ENCODE results near the gene GPR4. TPM values are rescaled to one million over a fixed set of nuclear protein-coding genes. Genes with fewer than 3 reads are reported as not detected.

GPR4 gene
- polyA plus RNA-seq, 1 donor from 2014 or later, result 0.25 TPM

- Histone ChIP-seq H3K9me2 (ENCODE audit: insufficient read depth, low read length) (no peaks in the 10 kb centered on the region), H3K9me3 (ENCODE audit: low read length) (no peaks in the 10 kb centered on the region), H4K20me1 (ENCODE audit: insufficient read depth) (no peaks in the 10 kb centered on the region), H3K79me2 (replicated peaks; ENCODE audit: insufficient read depth, low read length) (no peaks in the 10 kb centered on the region), H3F3A (ENCODE audit: insufficient read depth, low read length, poor library complexity, severe bottlenecking) (no peaks in the 10 kb centered on the region), H3K9ac (ENCODE audit: low read length) (no peak overlapping the region), H3K36me3 (ENCODE audit: insufficient read depth, low read length) (no peaks in the 10 kb centered on the region), H3K27me3 (ENCODE audit: insufficient read depth, low read depth, low read length) (no peaks in the 10 kb centered on the region), H3K4me2 (ENCODE audit: low read length) (no peak overlapping the region), H2AFZ (ENCODE audit: low read depth, low read length) (no peak overlapping the region), H3K4me3 (ENCODE audit: low read length) (no peak overlapping the region), H3K27ac (ENCODE audit: low read length) (no peak overlapping the region)
- TF ChIP-seq SMC3 (conservative IDR thresholded peaks at IDR 0.05; ENCODE audit: poor library complexity), result no peak
- no peak for TF ChIP-seq MXI1 (conservative IDR thresholded peaks at IDR 0.05; ENCODE audit: poor library complexity, severe bottlenecking)
- no peak for TF ChIP-seq REST (IDR thresholded peaks at IDR 0.05; ENCODE audit: borderline replicate concordance)
- TF ChIP-seq EZH2 (IDR thresholded peaks at IDR 0.05; ENCODE audit: borderline replicate concordance, insufficient read depth, low read length, poor library complexity, severe bottlenecking), result no peak
- no peak for TF ChIP-seq TAF1 (IDR thresholded peaks at IDR 0.05; ENCODE audit: low read depth)
- TF ChIP-seq RAD21 (conservative IDR thresholded peaks at IDR 0.05), result no peak
- no peak for TF ChIP-seq EP300 (conservative IDR thresholded peaks at IDR 0.05; ENCODE audit: poor library complexity, severe bottlenecking)
- TF ChIP-seq POLR2AphosphoS5 (IDR thresholded peaks at IDR 0.05), result no peak
- TF ChIP-seq CTCF (IDR thresholded peaks at IDR 0.05; ENCODE audit: poor library complexity, severe bottlenecking), result no peak
Observed at GRCh38 chr19:45578861-45579260, 23.2 kb downstream of the GPR4 start.

- TF ChIP-seq EP300 (conservative IDR thresholded peaks at IDR 0.05; ENCODE audit: poor library complexity, severe bottlenecking) (no peak), EZH2 (IDR thresholded peaks at IDR 0.05; ENCODE audit: borderline replicate concordance, insufficient read depth, low read length, poor library complexity, severe bottlenecking) (no peak), TAF1 (IDR thresholded peaks at IDR 0.05; ENCODE audit: low read depth) (no peak), RAD21 (conservative IDR thresholded peaks at IDR 0.05) (no peak), REST (IDR thresholded peaks at IDR 0.05; ENCODE audit: borderline replicate concordance) (no peak), CTCF (IDR thresholded peaks at IDR 0.05; ENCODE audit: poor library complexity, severe bottlenecking) (no peak), SMC3 (conservative IDR thresholded peaks at IDR 0.05; ENCODE audit: poor library complexity) (no peak), POLR2AphosphoS5 (IDR thresholded peaks at IDR 0.05) (no peak), MXI1 (conservative IDR thresholded peaks at IDR 0.05; ENCODE audit: poor library complexity, severe bottlenecking) (no peak)
- Histone ChIP-seq H3K36me3 (ENCODE audit: insufficient read depth, low read length) (no peaks in the 10 kb centered on the region), H4K20me1 (ENCODE audit: insufficient read depth) (no peaks in the 10 kb centered on the region), H3K27ac (ENCODE audit: low read length) (no peak overlapping the region), H3K9me2 (ENCODE audit: insufficient read depth, low read length) (no peaks in the 10 kb centered on the region), H3K4me2 (ENCODE audit: low read length) (no peak overlapping the region), H3K27me3 (ENCODE audit: insufficient read depth, low read depth, low read length) (no peaks in the 10 kb centered on the region), H3K79me2 (replicated peaks; ENCODE audit: insufficient read depth, low read length) (no peaks in the 10 kb centered on the region), H3F3A (ENCODE audit: insufficient read depth, low read length, poor library complexity, severe bottlenecking) (no peaks in the 10 kb centered on the region), H3K4me3 (ENCODE audit: low read length) (no peak overlapping the region), H2AFZ (ENCODE audit: low read depth, low read length) (no peak overlapping the region), H3K9ac (ENCODE audit: low read length) (no peak overlapping the region), H3K9me3 (ENCODE audit: low read length) (no peaks in the 10 kb centered on the region)
Observed at GRCh38 chr19:45577111-45577905, 24.7 kb downstream of the GPR4 start.
